HT-29 (cell line): Measurements from ENCODE around the gene FGF19. TPM values are rescaled to one million over a fixed set of nuclear protein-coding genes. Genes with fewer than 3 reads are reported as not detected.
"Not testable (repeated sequence)": the region's sequence is repeated elsewhere in the genome, so short reads cannot be mapped to it uniquely, and the experiment has no call there.

ENCODE experiments used
- DNase-seq: peaks from one replicate; pipeline ENCODE4 v3.0.0-alpha.2; 2015; ENCODE audit warnings: low spot score
- total RNA-seq: library from RNA; depleted of rRNA; stranded (reverse); fragments of >200 nt; shearing (Covaris generic); gene quantifications from 2 replicates; pipeline ENCODE4 v1.2.3, GENCODE V29; 2014

Gene FGF19
- total RNA-seq, 1 experiment from 2014 or later = 131 TPM

DNA sequence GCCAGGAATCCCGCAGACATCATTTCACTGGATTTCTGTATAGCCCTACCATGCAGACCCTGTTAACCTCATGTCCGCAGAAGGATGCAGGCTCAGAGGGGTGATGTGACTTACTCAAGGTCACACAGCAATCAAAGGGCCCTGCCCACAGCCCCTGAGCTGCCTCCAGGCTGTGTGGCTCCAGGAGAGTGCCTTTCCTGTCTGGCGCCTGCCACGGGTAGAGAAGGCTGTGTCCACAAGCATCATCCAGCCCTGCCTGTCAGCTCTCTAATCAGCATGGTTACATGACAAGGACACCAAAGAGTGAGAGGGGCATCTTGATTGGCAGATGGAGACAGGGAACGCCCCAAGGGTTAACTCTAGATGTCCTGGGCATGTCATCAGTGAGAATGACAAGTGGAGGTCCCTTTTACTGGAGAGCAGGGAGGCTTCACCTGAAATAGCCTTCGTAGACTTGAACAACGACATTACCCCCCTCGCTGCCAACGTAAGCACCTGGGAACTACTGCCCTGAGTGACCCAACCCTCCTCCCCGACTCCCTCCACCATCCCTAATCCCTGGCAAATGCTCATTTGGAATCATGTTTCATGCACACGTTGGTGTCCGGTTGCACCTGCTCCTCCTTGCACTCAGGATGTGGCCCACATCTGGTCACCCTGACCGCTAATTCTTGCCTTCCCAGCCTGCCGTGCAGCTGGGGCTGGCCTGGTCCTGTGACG is 6.9 kb downstream of the FGF19 start:
- no peak for DNase-seq

GRCh38 chr11:69695995-69696394 is 7.8 kb downstream of the FGF19 start:
- not testable (repeated sequence) for DNase-seq

GRCh38 chr11:69695581-69695980 is 8.2 kb downstream of the FGF19 start:
- no peak for DNase-seq

DNA sequence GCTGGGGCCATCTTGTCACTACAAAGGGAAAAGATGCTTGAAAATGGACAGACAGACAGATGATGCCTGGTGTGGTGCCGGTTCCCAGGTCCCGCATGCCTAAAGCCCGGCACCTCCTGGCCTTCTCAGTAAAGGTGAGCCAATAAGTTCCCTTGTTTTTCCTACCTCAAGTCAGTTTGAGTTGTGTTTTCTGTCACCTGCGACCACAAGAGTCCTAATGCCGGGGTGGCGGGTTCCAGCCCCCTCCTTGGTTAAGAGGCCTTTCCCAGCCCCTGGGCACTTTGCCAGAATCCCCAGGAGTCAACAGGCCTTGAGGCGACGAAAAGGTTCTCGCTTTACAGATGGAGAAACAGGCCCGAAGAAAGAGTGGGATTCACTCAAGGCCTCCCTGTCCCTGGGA is 9.0 kb downstream of the FGF19 start:
- DNase-seq = no peak

- DNase-seq = no peak
These were observed 11.4 kb downstream of the FGF19 start for GRCh38 chr11:69692422-69692821.

- DNase-seq = no peak
These were observed 12.4 kb downstream of the FGF19 start for GRCh38 chr11:69691463-69691862.

GRCh38 chr11:69689484-69690319 is 14.1 kb downstream of the FGF19 start:
- no peak for DNase-seq

GRCh38 chr11:69687969-69688771 is 15.7 kb downstream of the FGF19 start:
- peak; percentile 67 for DNase-seq

DNA sequence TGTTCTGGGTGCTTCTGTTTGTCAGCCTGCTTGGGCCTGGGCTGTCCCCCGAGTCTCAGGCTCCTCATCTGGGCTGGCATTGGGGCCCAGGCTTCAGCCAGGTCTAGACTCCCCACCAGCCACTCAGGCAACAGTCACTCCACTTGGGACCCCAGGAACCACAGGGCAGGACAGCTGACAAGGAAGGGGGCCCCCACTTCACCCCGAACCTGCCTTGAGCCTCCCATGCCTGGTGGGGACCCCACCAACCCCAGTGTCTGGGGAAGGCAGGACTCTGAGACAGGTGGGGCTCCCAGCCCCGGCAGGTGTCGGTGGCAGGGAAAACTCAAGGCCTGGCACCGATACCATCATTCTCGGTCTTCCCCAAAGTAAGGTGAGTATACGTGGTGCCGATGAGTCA is 17.0 kb downstream of the FGF19 start:
- DNase-seq = no peak

DNA sequence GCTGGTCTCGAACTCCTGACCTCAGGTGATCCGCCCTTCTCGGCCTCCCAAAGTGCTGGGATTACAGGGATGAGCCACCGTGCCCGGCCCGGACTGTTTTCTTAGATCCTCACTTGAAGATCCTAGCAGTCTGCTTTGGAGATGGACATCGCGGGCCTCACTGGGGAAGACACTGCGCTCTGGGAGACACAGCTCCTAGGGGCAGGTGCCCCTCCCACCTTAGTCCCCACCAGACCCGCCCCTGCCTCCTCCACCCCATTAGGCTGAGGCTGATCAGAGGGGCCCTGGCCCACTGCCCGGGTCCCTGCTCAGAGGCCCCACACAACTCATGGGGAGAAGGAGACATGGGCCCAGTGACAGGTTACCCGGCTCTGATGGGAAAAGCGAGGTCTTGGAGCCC is 17.4 kb downstream of the FGF19 start:
- no peak for DNase-seq

- no peak for DNase-seq
These were observed 18.5 kb downstream of the FGF19 start for GRCh38 chr11:69685348-69685747.

- no peak for DNase-seq
These were observed 19.2 kb downstream of the FGF19 start for GRCh38 chr11:69684651-69685050.

GRCh38 chr11:69683764-69684333 is 20.0 kb downstream of the FGF19 start:
- DNase-seq = peak; percentile 70

GRCh38 chr11:69682681-69683326 is 21.0 kb downstream of the FGF19 start:
- DNase-seq = no peak

DNA sequence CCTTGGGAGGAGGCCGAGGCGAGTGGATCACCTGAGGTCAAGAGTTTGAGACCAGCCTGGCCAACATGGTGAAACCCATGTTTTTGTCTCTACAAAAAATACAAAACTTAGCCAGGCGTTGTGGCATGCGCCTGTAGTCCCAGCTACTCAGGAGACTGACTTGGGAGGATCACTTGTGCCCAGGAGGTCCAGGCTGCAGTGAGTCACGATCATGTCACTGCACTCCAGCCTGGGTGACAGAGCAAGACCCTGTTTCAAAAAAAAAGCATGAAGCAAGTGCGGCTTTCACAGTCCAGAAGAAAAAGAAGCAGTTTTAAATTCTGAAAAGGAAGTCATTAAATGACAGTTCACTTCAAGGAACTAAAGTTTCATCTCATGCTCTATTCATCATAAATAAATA is 21.6 kb downstream of the FGF19 start:
- DNase-seq = no peak

GRCh38 chr11:69680688-69681087 is 23.1 kb downstream of the FGF19 start:
- no peak for DNase-seq

- DNase-seq = no peak
These were observed 26.1 kb downstream of the FGF19 start for GRCh38 chr11:69677749-69678148.

DNA sequence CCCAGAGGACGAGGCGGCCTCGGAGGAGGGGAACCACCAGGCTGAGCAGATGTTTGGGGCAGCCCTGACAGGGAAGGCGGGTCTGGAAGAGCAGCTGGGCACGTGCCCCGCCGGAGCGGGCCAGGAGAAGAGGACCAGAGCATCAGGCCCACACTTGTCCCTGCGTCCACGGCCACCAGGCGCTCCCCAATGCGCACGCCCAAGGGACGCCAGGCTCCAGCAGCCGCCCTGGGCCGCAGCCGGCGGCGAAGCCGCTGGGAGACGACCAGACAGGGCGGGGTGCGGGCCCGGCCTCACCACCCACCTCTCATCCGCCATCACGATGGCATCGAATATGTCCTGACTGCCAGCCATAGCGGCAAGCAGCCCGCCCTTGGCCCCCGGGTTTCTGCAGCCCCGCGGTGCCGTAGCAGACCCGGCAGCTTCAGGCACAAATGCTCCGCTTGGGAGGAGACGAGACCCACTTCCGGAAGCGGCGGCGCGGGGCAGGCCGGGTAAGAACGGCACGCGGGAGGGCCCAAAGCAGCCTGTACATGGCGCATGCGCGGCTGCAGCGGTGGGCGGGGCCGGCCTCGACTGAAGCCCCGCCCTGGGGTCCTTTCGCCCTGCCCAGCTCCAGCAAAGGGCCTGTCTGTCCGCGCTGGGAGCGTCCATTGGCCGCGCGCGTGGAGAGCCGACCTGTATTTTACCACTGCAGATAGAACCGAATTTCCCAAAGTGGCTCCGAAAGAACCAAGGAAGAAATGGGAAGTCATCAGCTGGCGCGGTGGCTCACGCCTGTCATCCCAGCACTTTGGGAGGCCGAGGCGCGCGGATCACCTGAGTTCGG is 28.7 kb downstream of the FGF19 start, which contains the start of gene LTO1:
Gene LTO1, minus strand, starts transcription at position 468 of the 829 bp plus-strand sequence. Its CDS starts 114 bp downstream, at position 354.
- DNase-seq = peak; percentile 99

DNA sequence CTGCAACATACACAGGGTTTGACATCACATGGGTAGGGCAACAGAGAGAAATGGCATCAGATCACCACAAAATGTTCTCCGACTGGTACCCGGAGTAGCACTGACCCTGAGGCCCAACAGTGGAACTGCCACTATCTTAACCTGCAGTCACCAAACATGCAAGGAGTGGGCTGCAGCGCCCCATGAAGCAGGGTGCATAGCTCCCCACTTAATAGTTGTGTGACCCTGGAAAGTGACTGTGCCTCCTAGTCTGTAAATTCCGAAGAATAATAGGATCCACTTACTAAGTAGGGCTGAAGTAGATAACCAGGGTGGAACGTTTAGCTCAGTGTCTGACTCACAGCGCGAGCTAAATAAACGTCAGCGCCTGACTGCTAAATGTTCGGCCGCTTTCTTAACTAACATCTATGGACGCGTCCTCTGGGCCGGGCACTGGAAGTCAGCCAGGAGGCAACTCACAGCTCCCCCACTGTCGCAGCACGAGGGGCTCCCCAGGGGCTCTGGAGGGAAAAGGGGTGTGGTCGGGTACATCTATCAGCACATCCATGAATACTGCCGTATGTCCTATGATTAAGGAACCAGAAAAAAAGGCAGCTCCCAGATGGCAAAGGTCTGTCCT is 29.4 kb downstream of the FGF19 start:
- DNase-seq = peak; percentile 44
